Esophagus muscularis mucosa (tissue), 4 donors: ENCODE data around the gene ZNF469. TPM values are rescaled to one million over a fixed set of nuclear protein-coding genes. Genes with fewer than 3 reads are reported as not detected.

ENCODE experiments used
- DNase-seq: peaks from one replicate; pipeline ENCODE4 v3.0.0-alpha.2; 2017; ENCODE audit errors: extremely low spot score
- H3K27ac ChIP-seq, 4 donors: fragments of 200-600 bp; sonication (generic); replicated peaks in 1 of 4; 1 replicate in 3 of 4; 2 replicates in 1 of 4; pipeline ENCODE4 v1.5.1; 2016 to 2019; ENCODE audit warnings: mild to moderate bottlenecking in 1 of 4
- H3K27me3 ChIP-seq, 4 donors: fragments of 200-600 bp; sonication (generic); one replicate each; pipeline versions ENCODE4 v1.5.1 to v1.6.0; 2016 to 2019
- H3K36me3 ChIP-seq, 4 donors: fragments of 200-600 bp; sonication (generic); one replicate each; pipeline ENCODE4 v1.5.1; 2016 to 2019
- H3K4me1 ChIP-seq, 4 donors: fragments of 200-600 bp; sonication (generic); one replicate each; pipeline ENCODE4 v1.5.1; 2016 to 2019
- H3K4me3 ChIP-seq, 4 donors: fragments of 200-600 bp; sonication (generic); 1 replicate in 2 of 4; 2 replicates in 2 of 4; pipeline ENCODE4 v1.5.1; 2016 to 2019; ENCODE audit warnings: mild to moderate bottlenecking in 4 of 4, moderate library complexity in 1 of 4
- H3K9me3 ChIP-seq, 4 donors: fragments of 200-600 bp; sonication (generic); 1 replicate in 3 of 4; 2 replicates in 1 of 4; pipeline ENCODE4 v1.5.1; 2016 to 2019
- EP300 ChIP-seq: sonication (generic); formaldehyde crosslinking; IDR thresholded peaks from one replicate; pipeline ENCODE4 v1.6.1; 2017; ENCODE audit warnings: antibody characterized with exemption
- POLR2A ChIP-seq: fragments of 450-650 bp; IDR thresholded peaks from one replicate; pipeline ENCODE4 v1.6.1; 2017; ENCODE audit warnings: antibody characterized with exemption, moderate library complexity, mild to moderate bottlenecking, low read depth
- POLR2AphosphoS5 ChIP-seq, 2 donors: sonication (generic); formaldehyde crosslinking; IDR thresholded peaks; one replicate each; pipeline ENCODE4 v1.6.1; 2017; ENCODE audit warnings: antibody characterized with exemption in 2 of 2
- WGBS: methylation state at CpG from one replicate; pipeline ENCODE4 v1.1.5; 2018; 5-methylcytosine and 5-hydroxymethylcytosine counted together
- intact Hi-C: fragments of 100-400 bp; cut with DNase I; formaldehyde crosslinking; loops from one replicate; pipeline ENCODE4 v1.15.1; 2023
- total RNA-seq, 4 donors: library from RNA; depleted of rRNA; stranded (reverse); fragments of >200 nt; gene quantifications; one replicate each; pipeline versions ENCODE4 v1.1.0 to v1.2.1, GENCODE V29; 2016
- TF ChIP-seq, protein P1 (sequence below), 3 experiments: fragments of 200-600 bp in 2 of 3; fragments of 450-650 bp in 1 of 3; sonication (generic) in 2 of 3; IDR thresholded peaks; one replicate each; pipeline ENCODE4 v1.5.1; 2017 to 2019; ENCODE audit warnings: antibody characterized with exemption in 3 of 3, mild to moderate bottlenecking in 2 of 3, moderate library complexity in 1 of 3

The ZNF469 gene
- total RNA-seq, 4 donors from 2014 or later: 1.2 to 3.7 (median 2.2) TPM

DNA sequence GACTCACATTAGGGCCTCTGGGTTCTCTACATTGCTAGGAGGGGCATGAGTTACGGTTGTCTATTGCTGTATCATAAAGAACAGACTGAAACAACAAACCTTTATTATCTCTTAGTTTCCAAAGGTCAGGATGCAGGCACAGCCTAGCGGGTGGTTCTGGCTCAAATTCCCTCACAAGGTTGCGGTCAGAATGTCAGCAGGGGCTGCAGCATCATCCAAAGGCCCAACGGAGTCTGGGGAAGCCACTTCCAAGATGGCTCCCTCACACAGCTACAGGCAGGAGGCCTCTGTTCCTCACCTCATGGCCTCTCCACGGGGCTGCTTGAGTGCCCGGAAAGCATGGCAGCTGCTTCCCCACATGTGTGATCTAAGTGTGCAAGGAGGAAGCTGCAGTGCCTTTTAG is 40.7 kb downstream of the ZNF469 start:
- TF ChIP-seq, protein P1, sequence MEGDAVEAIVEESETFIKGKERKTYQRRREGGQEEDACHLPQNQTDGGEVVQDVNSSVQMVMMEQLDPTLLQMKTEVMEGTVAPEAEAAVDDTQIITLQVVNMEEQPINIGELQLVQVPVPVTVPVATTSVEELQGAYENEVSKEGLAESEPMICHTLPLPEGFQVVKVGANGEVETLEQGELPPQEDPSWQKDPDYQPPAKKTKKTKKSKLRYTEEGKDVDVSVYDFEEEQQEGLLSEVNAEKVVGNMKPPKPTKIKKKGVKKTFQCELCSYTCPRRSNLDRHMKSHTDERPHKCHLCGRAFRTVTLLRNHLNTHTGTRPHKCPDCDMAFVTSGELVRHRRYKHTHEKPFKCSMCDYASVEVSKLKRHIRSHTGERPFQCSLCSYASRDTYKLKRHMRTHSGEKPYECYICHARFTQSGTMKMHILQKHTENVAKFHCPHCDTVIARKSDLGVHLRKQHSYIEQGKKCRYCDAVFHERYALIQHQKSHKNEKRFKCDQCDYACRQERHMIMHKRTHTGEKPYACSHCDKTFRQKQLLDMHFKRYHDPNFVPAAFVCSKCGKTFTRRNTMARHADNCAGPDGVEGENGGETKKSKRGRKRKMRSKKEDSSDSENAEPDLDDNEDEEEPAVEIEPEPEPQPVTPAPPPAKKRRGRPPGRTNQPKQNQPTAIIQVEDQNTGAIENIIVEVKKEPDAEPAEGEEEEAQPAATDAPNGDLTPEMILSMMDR (IDR thresholded peaks at IDR 0.05): no peak
- TF ChIP-seq POLR2A (no peak), EP300 (no peak), POLR2AphosphoS5 (IDR thresholded peaks at IDR 0.05) (no peak)
- no peak overlapping the region for H3K4me3 ChIP-seq
- DNase-seq: no peak
- H3K27ac ChIP-seq: no peak overlapping the region
- H3K27me3 ChIP-seq: peaks cover 0 to under 1% (median 0%) of the 10 kb centered on the region in 4 donors
- H3K9me3 ChIP-seq: no peaks in the 10 kb centered on the region
- peaks cover 0 to 11% (median 10%) of the 10 kb centered on the region in 4 donors for H3K4me1 ChIP-seq
- intact Hi-C loops: no loop called here
- no peaks in the 10 kb centered on the region for H3K36me3 ChIP-seq
- 94% methylated on average over 5 of the region's 6 CpGs for WGBS

DNA sequence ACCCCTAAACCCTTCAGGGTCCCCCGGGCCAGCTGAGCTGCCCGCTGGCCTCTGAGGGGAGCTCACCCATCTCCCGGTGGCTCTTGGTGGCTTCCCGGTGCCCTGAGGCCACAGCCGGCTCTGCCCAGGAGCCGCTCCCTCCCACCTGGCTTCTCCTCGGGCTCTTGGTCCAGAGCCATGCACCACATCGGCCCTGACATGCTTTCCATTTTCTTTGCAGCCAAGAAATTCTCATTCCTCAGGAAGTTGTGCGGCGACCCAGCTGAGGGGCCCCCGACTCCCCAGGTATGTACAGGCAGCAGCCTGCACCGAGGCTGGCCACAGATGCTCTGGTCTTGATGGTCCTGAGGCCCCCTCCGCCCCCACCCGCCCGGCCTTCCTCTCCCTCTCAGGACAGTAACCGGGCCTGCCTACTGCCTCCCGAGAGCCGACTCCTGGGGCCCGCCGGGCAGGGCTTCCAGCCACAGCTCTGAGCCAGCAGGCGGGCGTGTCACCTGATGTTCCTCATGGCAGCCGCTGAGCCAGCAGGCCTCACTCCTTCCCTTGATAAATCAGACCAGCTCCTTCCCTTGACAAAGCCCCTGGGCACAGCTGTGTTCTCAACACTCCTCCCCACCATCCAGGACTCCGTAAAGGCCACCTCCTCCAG is 42.0 kb downstream of the ZNF469 start:
- Histone ChIP-seq H3K27ac (peak overlapping the region in 1 of 4 donors; percentile 15), H3K4me1 (peaks cover under 1 to 16% (median 14%) of the 10 kb centered on the region in 4 donors), H3K27me3 (peaks cover 0 to 14% (median 2%) of the 10 kb centered on the region in 4 donors), H3K36me3 (no peaks in the 10 kb centered on the region), H3K4me3 (no peak overlapping the region), H3K9me3 (no peaks in the 10 kb centered on the region)
- no peak for DNase-seq
- intact Hi-C loops: no loop called here
- 46% methylated on average over 23 of the region's 24 CpGs for WGBS
- no peak for TF ChIP-seq EP300
- TF ChIP-seq POLR2AphosphoS5 (IDR thresholded peaks at IDR 0.05): no peak

DNA sequence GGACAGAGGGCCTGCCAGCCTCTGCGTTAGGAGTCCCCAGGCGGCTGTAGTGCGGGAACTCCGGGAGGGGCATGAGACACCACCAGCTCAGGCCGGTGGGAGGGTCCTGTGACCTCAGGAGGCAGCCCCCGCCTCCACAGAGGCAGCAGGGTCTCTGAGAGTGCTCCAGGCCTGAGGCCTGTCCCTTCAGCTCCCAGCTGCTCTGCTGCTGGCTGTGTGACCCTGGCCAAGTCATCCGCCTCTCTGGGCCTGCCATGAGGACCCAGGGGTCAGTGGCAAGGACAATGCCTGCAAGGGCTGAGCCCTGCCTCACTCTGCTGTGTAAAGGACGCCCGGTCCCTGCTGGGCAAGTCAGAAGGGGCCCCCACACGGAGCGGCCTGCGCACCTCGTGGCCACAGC is 43.3 kb downstream of the ZNF469 start:
- no peaks in the 10 kb centered on the region for H3K36me3 ChIP-seq
- peaks cover 0 to 27% (median 6%) of the 10 kb centered on the region in 4 donors for H3K27me3 ChIP-seq
- H3K4me3 ChIP-seq: no peak overlapping the region
- no peak for DNase-seq
- 91% methylated on average over 6 of the region's 13 CpGs for WGBS
- H3K4me1 ChIP-seq: peaks cover 14 to 29% (median 27%) of the 10 kb centered on the region in 4 donors
- TF ChIP-seq POLR2AphosphoS5 (IDR thresholded peaks at IDR 0.05) (no peak), EP300 (no peak), POLR2A (no peak)
- TF ChIP-seq, protein P1 (IDR thresholded peaks at IDR 0.05): no peak
- H3K9me3 ChIP-seq: no peaks in the 10 kb centered on the region
- no peak overlapping the region for H3K27ac ChIP-seq
- intact Hi-C loops: no loop called here

DNA sequence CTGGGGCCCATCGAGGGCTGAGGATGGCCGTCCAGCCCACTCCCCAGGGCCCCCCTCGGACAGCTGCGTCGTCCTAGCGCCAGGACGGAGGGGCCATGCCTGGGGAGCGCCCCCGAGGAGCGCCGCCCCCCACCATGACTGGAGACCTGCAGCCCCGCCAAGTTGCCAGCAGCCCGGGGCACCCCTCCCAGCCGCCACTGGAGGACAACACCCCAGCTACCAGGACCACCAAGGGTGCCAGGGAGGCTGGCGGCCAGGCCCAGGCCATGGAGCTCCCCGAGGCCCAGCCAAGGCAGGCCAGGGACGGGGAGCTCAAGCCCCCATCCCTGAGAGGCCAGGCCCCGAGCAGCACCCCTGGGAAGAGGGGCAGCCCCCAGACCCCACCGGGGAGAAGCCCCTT is 44.6 kb downstream of the ZNF469 start:
- no peak overlapping the region for H3K27ac ChIP-seq
- intact Hi-C loops: no loop called here
- TF ChIP-seq EP300: no peak

DNA sequence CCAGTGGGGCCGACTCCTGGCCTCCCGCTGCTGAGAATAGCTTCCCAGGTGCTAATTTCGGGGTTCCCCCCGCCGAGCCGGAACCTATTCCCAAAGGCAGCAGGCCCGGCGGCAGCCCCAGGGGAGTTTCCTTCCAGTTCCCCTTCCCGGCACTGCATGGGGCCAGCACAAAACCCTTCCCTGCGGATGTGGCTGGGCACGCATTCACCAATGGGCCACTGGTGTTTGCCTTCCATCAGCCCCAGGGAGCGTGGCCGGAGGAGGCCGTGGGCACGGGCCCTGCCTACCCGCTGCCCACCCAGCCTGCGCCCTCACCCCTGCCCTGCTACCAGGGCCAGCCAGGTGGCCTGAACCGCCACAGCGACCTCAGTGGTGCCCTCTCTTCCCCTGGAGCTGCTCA is 45.4 kb downstream of the ZNF469 start:
- Histone ChIP-seq H3K4me3 (no peak overlapping the region), H3K27me3 (peaks cover 0 to 48% (median 6%) of the 10 kb centered on the region in 4 donors), H3K27ac (no peak overlapping the region), H3K9me3 (no peaks in the 10 kb centered on the region), H3K36me3 (no peaks in the 10 kb centered on the region), H3K4me1 (peaks cover 17 to 37% (median 33%) of the 10 kb centered on the region in 4 donors)
- 100% methylated on average over 2 of the region's 19 CpGs for WGBS
- intact Hi-C loops: no loop called here
- no peak for DNase-seq
- no peak for TF ChIP-seq EP300

More for the DNA sequence above, 44.6 kb downstream of the ZNF469 start:
- 100% methylated on average over 3 of the region's 19 CpGs for WGBS
- Histone ChIP-seq H3K36me3 (no peaks in the 10 kb centered on the region), H3K9me3 (no peaks in the 10 kb centered on the region), H3K4me1 (peaks cover 17 to 37% (median 33%) of the 10 kb centered on the region in 4 donors), H3K4me3 (no peak overlapping the region), H3K27me3 (peaks cover 0 to 40% (median 6%) of the 10 kb centered on the region in 4 donors)
- no peak for DNase-seq

DNA sequence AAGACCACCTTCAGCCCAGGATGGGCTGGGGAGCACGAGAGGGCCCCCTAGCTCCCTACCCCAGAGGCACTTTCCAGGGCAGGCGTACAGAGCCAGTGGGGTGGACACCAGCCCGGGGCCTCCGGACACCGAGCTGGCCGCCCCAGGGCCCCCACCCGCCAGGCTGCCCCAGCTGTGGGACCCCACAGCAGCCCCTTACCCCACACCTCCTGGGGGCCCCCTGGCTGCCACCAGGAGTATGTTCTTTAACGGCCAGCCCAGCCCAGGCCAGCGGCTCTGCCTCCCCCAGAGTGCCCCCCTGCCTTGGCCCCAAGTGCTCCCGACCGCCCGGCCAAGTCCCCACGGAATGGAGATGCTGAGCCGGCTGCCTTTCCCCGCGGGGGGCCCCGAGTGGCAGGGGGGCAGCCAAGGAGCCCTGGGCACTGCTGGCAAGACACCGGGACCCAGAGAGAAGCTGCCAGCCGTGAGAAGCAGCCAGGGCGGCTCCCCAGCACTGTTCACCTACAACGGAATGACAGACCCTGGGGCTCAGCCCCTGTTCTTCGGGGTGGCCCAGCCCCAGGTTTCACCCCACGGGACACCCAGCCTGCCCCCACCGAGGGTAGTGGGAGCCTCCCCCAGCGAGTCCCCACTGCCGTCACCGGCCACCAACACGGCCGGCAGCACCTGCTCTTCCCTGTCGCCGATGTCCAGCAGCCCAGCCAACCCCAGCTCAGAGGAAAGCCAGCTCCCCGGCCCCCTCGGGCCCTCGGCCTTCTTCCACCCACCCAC is 46.0 kb downstream of the ZNF469 start:
- H3K27me3 ChIP-seq: peaks cover 0 to 54% (median 6%) of the 10 kb centered on the region in 4 donors
- H3K36me3 ChIP-seq: no peaks in the 10 kb centered on the region
- peaks cover 17 to 37% (median 33%) of the 10 kb centered on the region in 4 donors for H3K4me1 ChIP-seq
- 94% methylated on average over 19 of the region's 34 CpGs for WGBS
- intact Hi-C loops: no loop called here
- no peaks in the 10 kb centered on the region for H3K9me3 ChIP-seq
- DNase-seq: no peak
- TF ChIP-seq EP300 (no peak), POLR2A (no peak), POLR2AphosphoS5 (IDR thresholded peaks at IDR 0.05) (no peak)
- TF ChIP-seq, protein P1 (IDR thresholded peaks at IDR 0.05): no peak
- no peak overlapping the region for H3K4me3 ChIP-seq
- H3K27ac ChIP-seq: no peak overlapping the region
